Rectal smooth muscle tissue (tissue), 1 donor: ENCODE results near the gene FRMD6.
"Not testable (repeated sequence)": the region's sequence is repeated elsewhere in the genome, so short reads cannot be mapped to it uniquely, and the experiment has no call there.

Experiments
- H3K27ac ChIP-seq: one replicate; pipeline ENCODE4 v1.7.0; 2013; ENCODE audit warnings: low read depth, low read length, inconsistent platforms
- H3K27me3 ChIP-seq: one replicate; pipeline ENCODE4 v1.7.0; 2013; ENCODE audit warnings: low read length; ENCODE audit not compliant: control insufficient read depth, insufficient read depth
- H3K36me3 ChIP-seq: one replicate; pipeline ENCODE4 v1.7.0; 2013; ENCODE audit warnings: low read length; ENCODE audit not compliant: control insufficient read depth, insufficient read depth
- H3K4me1 ChIP-seq: one replicate; pipeline ENCODE4 v1.7.0; 2013; ENCODE audit warnings: low read length; ENCODE audit not compliant: control insufficient read depth, insufficient read depth
- H3K4me3 ChIP-seq: one replicate; pipeline ENCODE4 v1.7.0; 2013; ENCODE audit warnings: low read length
- H3K9ac ChIP-seq: one replicate; pipeline ENCODE4 v1.7.0; 2013; ENCODE audit warnings: low read length

The FRMD6 gene

DNA sequence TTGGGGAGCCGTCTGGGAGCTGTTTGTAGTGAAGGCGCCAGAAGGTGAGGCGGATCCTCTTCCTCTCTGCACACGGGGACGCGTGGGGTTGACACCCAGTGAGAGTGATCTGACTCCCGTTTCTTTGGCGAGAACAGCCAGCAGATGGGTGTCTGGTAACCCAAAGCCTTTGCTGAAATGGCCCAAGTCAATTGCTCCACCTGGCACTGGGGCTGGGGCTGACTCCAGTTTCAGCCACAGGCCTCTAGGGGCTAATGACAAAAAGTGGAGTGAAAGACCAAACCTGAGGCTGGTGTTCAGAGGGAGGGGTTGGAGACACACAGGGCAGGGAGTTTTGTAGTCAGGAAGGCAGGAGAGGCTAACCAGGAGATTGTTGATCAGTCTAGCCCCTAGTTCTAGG lies 87.0 kb downstream of the FRMD6 start:
- Histone ChIP-seq H3K4me1 (no peaks in the 10 kb centered on the region), H3K36me3 (no peaks in the 10 kb centered on the region), H3K27ac (no peak overlapping the region), H3K9ac (no peak overlapping the region), H3K4me3 (no peak overlapping the region), H3K27me3 (no peaks in the 10 kb centered on the region)

DNA sequence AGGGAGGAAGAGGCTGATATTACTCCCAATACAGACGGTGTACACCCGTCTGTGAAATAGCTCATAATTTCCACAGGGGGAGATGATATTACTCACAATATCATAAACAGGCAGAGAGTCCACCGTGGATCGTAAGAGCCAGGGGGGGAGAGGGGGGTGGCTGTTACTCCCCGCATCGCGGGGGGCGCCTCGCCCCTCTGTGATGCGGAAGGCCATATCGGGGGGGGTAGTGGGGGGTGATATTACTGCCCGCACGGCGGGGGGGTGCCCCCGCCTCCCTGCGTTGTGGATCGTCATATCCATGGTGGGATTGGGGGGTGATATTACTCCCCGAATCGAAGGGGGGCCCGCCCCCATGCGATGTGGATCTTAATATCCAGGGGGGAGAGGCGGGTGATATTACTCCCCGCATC lies 91.9 kb downstream of the FRMD6 start:
- no peak overlapping the region for H3K4me3 ChIP-seq
- H3K9ac ChIP-seq, result no peak overlapping the region
- no peaks in the 10 kb centered on the region for H3K27me3 ChIP-seq
- H3K4me1 ChIP-seq, result no peaks in the 10 kb centered on the region
- H3K36me3 ChIP-seq, result no peaks in the 10 kb centered on the region
- H3K27ac ChIP-seq, result no peak overlapping the region

DNA sequence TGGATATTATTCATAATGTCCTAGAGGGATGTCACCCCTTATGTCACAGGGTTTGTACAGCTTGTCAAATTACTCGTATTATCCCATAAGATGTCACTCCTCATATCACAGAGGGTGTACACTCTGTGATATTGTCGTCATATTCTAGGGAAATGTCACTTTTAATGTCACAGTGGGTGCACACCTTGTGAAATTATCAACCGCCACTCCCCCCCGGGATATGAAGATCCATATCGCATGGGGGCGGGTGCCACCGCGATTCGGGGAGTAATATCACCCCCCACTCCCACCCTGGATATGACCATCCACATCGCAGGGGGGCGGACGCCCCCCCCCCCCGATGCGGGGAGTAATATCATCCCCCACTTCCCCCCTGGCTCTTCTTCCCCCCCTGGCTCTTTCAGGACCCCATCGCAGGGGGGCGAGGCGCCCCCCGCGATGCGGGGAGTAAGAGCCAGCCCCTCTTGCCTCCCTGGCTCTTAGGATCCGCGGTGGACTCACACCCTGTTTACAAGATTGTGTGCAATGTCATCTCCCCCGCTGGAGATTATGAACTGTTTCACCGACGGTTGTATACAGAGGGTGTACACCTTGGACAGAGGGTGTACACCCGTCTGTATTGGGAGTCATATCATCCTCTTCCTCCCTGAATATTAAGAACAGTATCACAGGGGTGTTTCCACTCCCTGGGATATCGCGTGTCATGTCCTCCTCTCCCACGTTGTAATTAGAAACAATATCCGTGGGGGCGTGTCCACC lies 92.8 kb downstream of the FRMD6 start:
- Histone ChIP-seq H3K4me3 (no peak overlapping the region), H3K36me3 (no peaks in the 10 kb centered on the region), H3K27me3 (no peaks in the 10 kb centered on the region), H3K27ac (no peak overlapping the region), H3K9ac (no peak overlapping the region), H3K4me1 (no peaks in the 10 kb centered on the region)

DNA sequence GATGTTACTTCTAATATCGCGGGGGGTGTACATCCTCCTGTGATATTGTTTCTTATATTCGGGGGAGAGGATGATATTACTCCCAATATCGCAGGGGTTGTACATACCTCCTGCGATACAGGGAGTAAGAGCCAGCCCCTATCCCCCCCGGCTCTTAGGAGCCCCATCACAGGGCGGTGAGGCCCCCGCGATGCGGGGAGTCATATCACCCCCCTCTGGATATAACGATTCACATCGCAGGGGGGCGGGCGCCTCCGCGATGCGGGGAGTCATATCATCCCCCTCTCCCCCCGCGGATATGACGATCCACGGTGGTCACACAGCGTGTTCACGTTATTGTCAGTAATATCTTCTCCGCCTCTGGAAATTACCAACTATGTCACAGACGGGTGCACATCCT lies 95.1 kb downstream of the FRMD6 start:
- H3K27me3 ChIP-seq, H3K27ac ChIP-seq, H3K4me3 ChIP-seq, H3K36me3 ChIP-seq, H3K4me1 ChIP-seq, H3K9ac ChIP-seq: not testable (repeated sequence)

DNA sequence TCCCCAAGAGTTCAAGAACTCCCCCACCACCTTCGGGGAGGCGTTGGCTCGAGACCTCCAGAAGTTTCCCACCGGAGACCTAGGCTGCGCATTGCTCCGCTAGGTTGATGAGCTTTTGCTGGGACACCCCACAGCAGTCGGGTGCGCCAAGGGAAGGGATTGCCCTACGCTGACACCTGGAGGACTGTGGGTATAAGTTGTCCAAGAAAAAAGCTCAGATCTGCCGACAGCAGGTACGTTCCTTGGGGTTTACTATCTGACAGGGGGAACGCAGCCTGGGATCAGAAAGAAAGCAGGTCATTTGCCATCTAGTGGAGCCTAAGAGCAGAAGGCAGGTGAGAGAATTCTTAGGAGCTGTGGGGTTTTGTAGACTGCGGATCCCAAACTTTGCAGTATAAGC lies 98.8 kb downstream of the FRMD6 start:
- no peak overlapping the region for H3K27ac ChIP-seq
- H3K36me3 ChIP-seq, result no peaks in the 10 kb centered on the region
- no peak overlapping the region for H3K9ac ChIP-seq
- H3K4me1 ChIP-seq, result no peaks in the 10 kb centered on the region
- H3K4me3 ChIP-seq, result no peak overlapping the region
- no peaks in the 10 kb centered on the region for H3K27me3 ChIP-seq

DNA sequence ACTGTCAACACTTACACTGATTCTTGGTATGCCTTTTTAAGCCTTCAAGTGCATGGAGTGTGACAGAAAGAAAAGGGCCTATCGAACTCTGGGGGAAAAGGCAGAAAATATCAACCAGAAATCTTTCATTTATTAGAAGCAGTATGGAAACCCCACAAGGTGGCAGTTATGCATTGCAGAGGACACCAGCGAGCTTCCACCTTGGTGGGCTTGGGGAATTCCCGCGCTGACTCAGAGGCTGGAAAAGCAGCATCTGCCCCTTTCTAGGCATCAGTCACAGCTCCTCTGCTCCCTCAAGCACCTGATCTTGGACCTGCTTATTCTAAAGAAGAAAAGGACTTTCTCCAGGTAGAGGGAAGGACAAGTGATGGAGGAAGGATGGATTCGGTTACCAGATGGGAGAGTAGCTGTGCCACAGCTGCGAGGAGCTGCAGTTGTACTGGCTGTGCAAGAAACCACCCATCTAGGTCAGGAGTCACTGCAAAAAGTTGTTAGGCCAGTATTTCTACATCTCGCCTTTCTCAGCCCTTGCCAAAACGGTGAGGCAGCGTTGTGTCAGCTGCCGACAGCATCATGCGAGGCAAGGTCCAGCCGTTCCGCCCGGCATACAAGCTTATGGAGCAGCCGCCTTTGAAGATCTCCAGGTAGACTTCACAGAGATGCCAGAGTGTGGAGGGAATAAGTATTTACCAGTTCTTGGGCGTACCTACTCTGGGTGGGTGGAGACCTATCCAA lies 100.1 kb downstream of the FRMD6 start:
- H3K9ac ChIP-seq, H3K4me1 ChIP-seq, H3K27me3 ChIP-seq, H3K27ac ChIP-seq, H3K4me3 ChIP-seq, H3K36me3 ChIP-seq: not testable (repeated sequence)

DNA sequence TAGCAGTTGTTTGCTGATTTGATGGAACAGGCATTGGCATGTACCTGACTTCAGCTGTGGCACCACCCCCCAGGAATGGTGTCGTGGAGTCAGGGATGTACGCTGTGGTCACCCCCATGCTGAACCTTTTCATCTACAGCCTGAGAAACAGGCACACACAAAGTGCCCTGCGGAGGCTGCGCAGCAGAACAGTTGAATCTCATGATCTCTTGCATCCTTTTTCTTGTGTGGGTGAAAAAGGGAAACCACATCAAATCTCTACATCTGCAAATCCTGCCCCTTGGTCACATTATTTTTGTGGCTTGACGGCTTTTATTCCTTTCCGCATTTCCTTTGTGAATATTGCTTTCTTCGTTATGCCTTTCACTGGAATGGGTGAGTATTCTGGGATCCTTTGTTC lies 106.0 kb downstream of the FRMD6 start:
- H3K27ac ChIP-seq, H3K4me3 ChIP-seq, H3K36me3 ChIP-seq, H3K4me1 ChIP-seq, H3K9ac ChIP-seq, H3K27me3 ChIP-seq: not testable (repeated sequence)

DNA sequence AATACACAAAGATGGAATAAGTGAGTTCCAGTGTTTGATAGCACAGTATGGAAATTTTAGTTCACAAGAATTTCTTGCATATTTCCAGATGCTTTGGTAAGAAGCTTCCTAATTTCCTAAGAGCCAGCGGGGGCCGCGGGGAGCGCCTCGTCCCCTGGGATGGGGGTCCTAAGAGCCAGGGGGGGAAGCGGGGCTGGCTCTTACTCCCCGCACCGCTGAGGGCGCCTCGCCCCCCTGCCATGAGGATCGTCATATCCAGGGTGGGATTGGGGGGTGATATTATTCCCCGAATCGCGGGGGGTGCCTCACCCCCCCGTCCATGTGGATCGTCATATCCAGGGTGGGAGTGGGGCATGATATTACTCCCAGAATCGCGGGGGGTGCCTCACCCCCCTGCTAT lies 108.2 kb downstream of the FRMD6 start:
- no peaks in the 10 kb centered on the region for H3K36me3 ChIP-seq
- H3K9ac ChIP-seq, result no peak overlapping the region
- no peaks in the 10 kb centered on the region for H3K4me1 ChIP-seq
- H3K27me3 ChIP-seq, result no peaks in the 10 kb centered on the region
- no peak overlapping the region for H3K27ac ChIP-seq
- no peak overlapping the region for H3K4me3 ChIP-seq

DNA sequence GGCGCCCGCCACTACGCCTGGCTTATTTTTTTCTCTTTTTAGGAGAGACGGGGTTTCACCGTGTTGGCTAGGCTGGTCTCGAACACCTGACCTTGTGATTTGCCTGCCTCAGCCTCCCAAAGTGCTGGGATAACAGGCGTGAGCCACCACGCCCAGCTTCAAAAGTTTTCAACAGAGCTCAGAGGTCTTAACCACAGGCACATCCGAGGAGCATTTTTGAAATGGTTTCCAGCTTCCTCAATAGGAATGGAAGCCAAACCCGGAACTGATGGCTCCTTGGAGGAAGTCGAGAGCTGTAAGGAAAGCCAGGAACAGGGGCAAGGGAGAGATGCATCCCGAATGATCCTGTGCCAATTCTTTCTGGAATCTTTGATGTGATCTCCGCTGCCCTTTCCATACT lies 114.0 kb downstream of the FRMD6 start:
- H3K4me1 ChIP-seq, H3K36me3 ChIP-seq, H3K27me3 ChIP-seq, H3K4me3 ChIP-seq, H3K9ac ChIP-seq, H3K27ac ChIP-seq: not testable (repeated sequence)

DNA sequence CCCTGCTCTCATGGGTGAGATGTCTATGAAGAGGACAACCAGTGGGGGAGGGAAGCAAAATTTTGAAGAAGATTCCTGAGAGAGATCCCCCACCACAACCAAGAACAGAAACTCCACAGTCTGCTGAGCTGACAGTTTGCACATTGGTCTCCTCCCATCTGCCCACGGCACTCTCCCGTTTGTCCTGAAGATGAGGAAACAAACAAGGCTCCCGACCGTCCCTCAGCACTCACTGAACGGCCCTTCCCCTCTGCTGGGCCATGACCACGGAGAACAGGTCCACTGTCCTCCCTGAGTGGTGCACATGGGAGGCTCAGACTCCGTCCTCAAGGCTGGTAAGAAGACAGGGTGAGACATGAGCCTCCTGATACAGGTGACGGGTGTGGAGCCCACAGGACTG lies 114.9 kb downstream of the FRMD6 start:
- not testable (repeated sequence) for H3K9ac ChIP-seq, H3K36me3 ChIP-seq, H3K27ac ChIP-seq, H3K4me3 ChIP-seq, H3K4me1 ChIP-seq, H3K27me3 ChIP-seq

DNA sequence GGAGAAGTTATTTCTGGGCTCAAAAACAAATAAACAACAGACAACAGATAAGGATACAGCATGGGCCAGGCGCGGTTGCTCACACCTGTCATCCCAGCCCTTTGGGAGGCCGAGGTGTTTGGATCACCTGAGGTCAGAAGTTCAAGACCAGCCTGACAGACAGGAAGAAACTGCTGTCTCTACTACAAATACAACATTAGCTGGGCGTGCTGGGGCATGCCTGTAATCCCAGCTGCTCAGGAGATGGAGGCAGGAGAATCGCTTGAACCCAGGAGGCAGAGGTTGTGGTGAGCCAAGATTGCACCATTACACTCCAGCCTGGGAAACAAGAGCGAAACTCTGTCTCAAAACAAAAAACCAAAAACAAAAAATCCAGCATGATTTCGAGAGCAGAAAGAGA lies 117.6 kb downstream of the FRMD6 start:
- not testable (repeated sequence) for H3K4me3 ChIP-seq, H3K4me1 ChIP-seq, H3K27me3 ChIP-seq, H3K9ac ChIP-seq, H3K27ac ChIP-seq, H3K36me3 ChIP-seq

DNA sequence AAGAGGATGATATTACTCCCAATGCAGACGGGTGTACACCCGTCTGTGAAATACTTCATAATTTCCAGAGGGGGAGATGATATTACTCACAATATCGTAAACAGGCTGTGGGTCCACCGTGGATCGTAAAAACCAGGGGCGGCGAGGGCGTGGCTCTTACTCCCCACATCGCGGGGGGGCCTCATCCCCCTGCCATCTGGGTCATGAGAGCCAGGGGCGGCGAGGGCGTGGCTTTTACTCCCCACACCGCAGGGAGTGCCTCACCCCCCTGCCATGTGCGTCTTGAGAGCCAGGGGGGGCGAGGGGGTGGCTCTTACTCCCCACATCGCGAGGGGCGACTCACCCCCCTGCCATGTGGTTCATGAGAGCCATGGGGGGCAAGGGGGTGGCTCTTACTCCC lies 122.5 kb downstream of the FRMD6 start:
- Histone ChIP-seq H3K36me3 (no peaks in the 10 kb centered on the region), H3K9ac (no peak overlapping the region), H3K27ac (no peak overlapping the region)

More for the DNA sequence above, 122.5 kb downstream of the FRMD6 start:
- no peaks in the 10 kb centered on the region for H3K4me1 ChIP-seq
- H3K4me3 ChIP-seq, result no peak overlapping the region
- H3K27me3 ChIP-seq, result no peaks in the 10 kb centered on the region
